Caco-2 (cell line): Measurements from ENCODE around the gene BCL3. TPM values are rescaled to one million over a fixed set of nuclear protein-coding genes. Genes with fewer than 3 reads are reported as not detected.

Experiments used
- BruUV-seq: library from RNA; stranded (reverse); fragments of 400-500 nt; replicated peaks from 2 replicates; lab custom pipeline; 2021; lab: Mats Ljungman, UMichigan
- CTCF ChIA-PET: fragments of 300-600 bp; sonication (Branson Sonifier 250); formaldehyde crosslinking; loops from one replicate; lab custom pipeline; 2022; ENCODE audit warnings: antibody characterized with exemption; lab: Charles Lee
- POLR2A ChIA-PET: fragments of 300-600 bp; sonication (Branson Sonifier 250); formaldehyde crosslinking; loops from one replicate; lab custom pipeline; 2022; ENCODE audit warnings: antibody characterized with exemption; lab: Charles Lee
- DNase-seq, 2 experiments: peaks; one replicate each; pipeline versions ENCODE4 v3.0.0 to v3.0.0-alpha.2; 2020 to 2022
- H3K27me3 ChIP-seq: replicated peaks from 2 replicates; pipeline ENCODE4 v1.6.0; 2011; ENCODE audit warnings: low read length; ENCODE audit not compliant: control insufficient read depth, insufficient read depth
- H3K36me3 ChIP-seq: 2 replicates; pipeline ENCODE4 v1.5.1; 2011; ENCODE audit warnings: low read length; ENCODE audit not compliant: control insufficient read depth, insufficient read depth
- H3K4me1 ChIP-seq: fragments of 250-450 bp; sonication (Bioruptor Pico); 2 replicates; pipeline ENCODE4 v1.5.1; 2020; ENCODE audit warnings: mild to moderate bottlenecking
- H3K4me3 ChIP-seq: 2 replicates; pipeline ENCODE4 v1.5.1; 2011; ENCODE audit warnings: low read depth, mild to moderate bottlenecking, control low read depth, low read length
- H3K9me3 ChIP-seq: fragments of 250-450 bp; sonication (Bioruptor Pico); 2 replicates; pipeline ENCODE4 v1.5.1; 2020; ENCODE audit warnings: mild to moderate bottlenecking, moderate library complexity
- H3K27ac Mint-ChIP-seq: one replicate; pipeline ENCODE4 v1.8.0; 2022; ENCODE audit warnings: mixed read lengths; ENCODE audit not compliant: unreplicated experiment
- H3K27me3 Mint-ChIP-seq: one replicate; pipeline ENCODE4 v1.8.0; 2022; ENCODE audit warnings: mixed read lengths; ENCODE audit not compliant: insufficient read depth, unreplicated experiment
- H3K36me3 Mint-ChIP-seq: one replicate; pipeline ENCODE4 v1.8.0; 2022; ENCODE audit warnings: mild to moderate bottlenecking, mixed read lengths; ENCODE audit not compliant: insufficient read depth, unreplicated experiment
- H3K4me1 Mint-ChIP-seq: one replicate; pipeline ENCODE4 v1.8.0; 2022; ENCODE audit warnings: low read depth, mixed read lengths; ENCODE audit not compliant: unreplicated experiment
- H3K4me3 Mint-ChIP-seq: one replicate; pipeline ENCODE4 v1.8.0; 2022; ENCODE audit warnings: mild to moderate bottlenecking, moderate library complexity, mixed read lengths; ENCODE audit not compliant: unreplicated experiment
- H3K9me3 Mint-ChIP-seq: one replicate; pipeline ENCODE4 v1.8.0; 2022; ENCODE audit warnings: mixed read lengths; ENCODE audit not compliant: unreplicated experiment
- intact Hi-C: fragments of 100-400 bp; cut with micrococcal nuclease; formaldehyde crosslinking; loops from one replicate; pipeline ENCODE4 v1.10.0; 2022; ENCODE audit not compliant: unreplicated experiment
- total RNA-seq: library from RNA; stranded (reverse); gene quantifications from 2 replicates; pipeline ENCODE4 v1.2.3, GENCODE V29; 2022
- TF ChIP-seq, protein P1 (sequence below), 2 experiments: fragments of 200-600 bp in 1 of 2; IDR thresholded peaks; 1 replicate in 1 of 2; 2 replicates in 1 of 2; pipeline versions ENCODE4 v1.5.1 to v1.8.0; 2011 to 2022; ENCODE audit warnings: antibody characterized with exemption in 1 of 2, control low read depth in 1 of 2, inconsistent platforms in 1 of 2, low read depth in 1 of 2, low read length in 1 of 2, mild to moderate bottlenecking in 1 of 2, moderate library complexity in 1 of 2; ENCODE audit not compliant: insufficient read depth in 1 of 2, severe bottlenecking in 1 of 2, unreplicated experiment in 1 of 2

BCL3 gene
- total RNA-seq, 1 experiment from 2014 or later, result 15.5 TPM

DNA sequence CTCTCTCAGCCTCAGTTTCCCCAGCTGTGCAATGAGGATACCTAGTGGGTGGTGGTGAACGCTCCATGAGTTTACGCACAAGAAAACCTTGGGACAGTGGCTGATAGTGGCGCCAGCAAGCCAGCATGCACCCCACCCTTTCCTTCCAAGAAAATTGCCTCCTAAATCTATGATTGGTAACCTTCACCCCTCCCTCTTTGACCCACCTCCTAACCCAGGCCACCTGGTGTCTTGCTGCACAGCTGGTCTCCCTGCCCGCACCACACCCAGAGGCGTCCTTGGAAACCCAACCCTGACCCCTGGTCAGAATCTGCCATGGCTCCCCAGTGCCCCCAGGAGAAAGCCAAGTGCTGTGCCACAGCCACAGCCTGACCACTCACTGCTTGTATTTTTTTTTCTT lies 22.8 kb upstream of the BCL3 start:
- POLR2A ChIA-PET, result interaction anchor here (0.6 to 1.5 kb wide), 4 partner anchors 15 to 499 kb away, joined by 4 to 10 read pairs (median 8); no protein-coding TSS in a partner anchor
- BruUV-seq, result TSS peak; percentile 52
- CTCF ChIA-PET, result interaction anchor here (0.6 to 5.5 kb wide), 10 partner anchors 10 to 154 kb away, joined by 3 to 206 read pairs (median 6); partner anchors contain the start of gene NECTIN2
- no peaks in the 10 kb centered on the region; the same call in 1 of the 2 replicates for H3K36me3 ChIP-seq
- peaks cover 45% of the 10 kb centered on the region for H3K4me1 ChIP-seq
- H3K4me1 Mint-ChIP-seq, result peaks cover 40% of the 10 kb centered on the region
- peak overlapping the region; percentile 43 for H3K27ac Mint-ChIP-seq
- peak overlapping the region; percentile 62 for H3K4me3 Mint-ChIP-seq
- no peak overlapping the region for H3K4me3 ChIP-seq
- TF ChIP-seq, protein P1, sequence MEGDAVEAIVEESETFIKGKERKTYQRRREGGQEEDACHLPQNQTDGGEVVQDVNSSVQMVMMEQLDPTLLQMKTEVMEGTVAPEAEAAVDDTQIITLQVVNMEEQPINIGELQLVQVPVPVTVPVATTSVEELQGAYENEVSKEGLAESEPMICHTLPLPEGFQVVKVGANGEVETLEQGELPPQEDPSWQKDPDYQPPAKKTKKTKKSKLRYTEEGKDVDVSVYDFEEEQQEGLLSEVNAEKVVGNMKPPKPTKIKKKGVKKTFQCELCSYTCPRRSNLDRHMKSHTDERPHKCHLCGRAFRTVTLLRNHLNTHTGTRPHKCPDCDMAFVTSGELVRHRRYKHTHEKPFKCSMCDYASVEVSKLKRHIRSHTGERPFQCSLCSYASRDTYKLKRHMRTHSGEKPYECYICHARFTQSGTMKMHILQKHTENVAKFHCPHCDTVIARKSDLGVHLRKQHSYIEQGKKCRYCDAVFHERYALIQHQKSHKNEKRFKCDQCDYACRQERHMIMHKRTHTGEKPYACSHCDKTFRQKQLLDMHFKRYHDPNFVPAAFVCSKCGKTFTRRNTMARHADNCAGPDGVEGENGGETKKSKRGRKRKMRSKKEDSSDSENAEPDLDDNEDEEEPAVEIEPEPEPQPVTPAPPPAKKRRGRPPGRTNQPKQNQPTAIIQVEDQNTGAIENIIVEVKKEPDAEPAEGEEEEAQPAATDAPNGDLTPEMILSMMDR (IDR thresholded peaks at IDR 0.05; ENCODE audit: insufficient read depth in 1 of 2, low read depth in 1 of 2, low read length in 1 of 2, severe bottlenecking in 1 of 2, unreplicated experiment in 1 of 2), result no peak
- no peaks in the 10 kb centered on the region for H3K27me3 Mint-ChIP-seq
- H3K27me3 ChIP-seq, result no peaks in the 10 kb centered on the region
- H3K36me3 Mint-ChIP-seq, result peaks cover 5% of the 10 kb centered on the region
- intact Hi-C loops, result no loop called here
- no peaks in the 10 kb centered on the region for H3K9me3 ChIP-seq
- no peak for DNase-seq
- H3K9me3 Mint-ChIP-seq, result no peaks in the 10 kb centered on the region

DNA sequence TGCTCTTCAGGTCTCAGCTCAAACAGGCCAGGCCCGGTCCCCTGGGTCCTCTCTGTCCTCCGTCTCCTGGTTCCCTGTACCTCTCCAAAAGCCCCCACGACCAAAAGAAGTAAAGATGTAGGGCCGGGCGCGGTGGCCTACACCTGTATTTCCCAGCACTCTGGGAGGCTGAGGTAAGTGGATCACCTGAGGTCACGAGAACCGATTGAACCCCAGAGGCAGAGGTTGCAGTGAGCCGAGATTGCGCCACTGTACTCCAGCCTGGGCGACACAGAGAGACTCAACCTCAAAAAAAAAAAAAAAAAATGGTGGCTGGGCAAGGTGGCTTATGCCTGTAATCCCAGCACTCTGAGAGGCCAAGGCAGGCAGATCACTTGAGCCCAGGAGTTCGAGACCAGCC lies 22.0 kb upstream of the BCL3 start:
- Histone ChIP-seq H3K36me3 (no peaks in the 10 kb centered on the region; the same call in 1 of the 2 replicates), H3K27me3 (no peaks in the 10 kb centered on the region), H3K4me1 (peaks cover 42% of the 10 kb centered on the region), H3K9me3 (no peaks in the 10 kb centered on the region), H3K4me3 (no peak overlapping the region)
- Mint-ChIP-seq H3K27me3 (no peaks in the 10 kb centered on the region), H3K36me3 (peaks cover 5% of the 10 kb centered on the region), H3K9me3 (no peaks in the 10 kb centered on the region), H3K4me3 (peak overlapping the region; percentile 4), H3K27ac (peak overlapping the region; percentile 43), H3K4me1 (peaks cover 40% of the 10 kb centered on the region)
- POLR2A ChIA-PET, result interaction anchor here (0.6 kb wide), 1 partner anchor 47 kb away, joined by 3 read pairs; no protein-coding TSS in a partner anchor
- TF ChIP-seq, protein P1 (IDR thresholded peaks at IDR 0.05; ENCODE audit: insufficient read depth in 1 of 2, low read depth in 1 of 2, low read length in 1 of 2, severe bottlenecking in 1 of 2, unreplicated experiment in 1 of 2), result no peak
- BruUV-seq, result no TSS peak
- CTCF ChIA-PET, result interaction anchor here (0.7 to 1.4 kb wide), 3 partner anchors 12 to 49 kb away, joined by 3 to 7 read pairs (median 4); no protein-coding TSS in a partner anchor
- DNase-seq, result no peak
- intact Hi-C loops, result no loop called here

DNA sequence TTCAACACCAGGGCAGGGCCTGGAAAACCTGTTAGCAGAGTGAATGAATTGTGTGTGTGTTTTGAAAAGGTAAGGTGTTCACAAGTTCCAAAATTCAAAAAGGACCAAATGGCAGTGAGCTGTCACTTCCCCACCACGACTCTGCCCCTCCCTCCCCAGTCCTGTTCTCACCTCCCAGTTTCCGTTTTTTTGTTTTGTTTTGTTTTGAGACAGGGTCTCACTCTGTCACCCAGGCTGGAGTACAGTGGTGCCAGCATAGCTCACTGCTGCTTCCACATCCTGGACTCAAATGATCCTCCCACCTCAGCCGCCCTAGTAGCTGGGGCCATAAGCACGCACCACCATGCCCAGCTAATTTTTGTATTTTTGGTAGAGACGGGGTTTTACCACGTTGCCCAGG lies 20.3 kb upstream of the BCL3 start:
- Histone ChIP-seq H3K9me3 (no peaks in the 10 kb centered on the region), H3K4me1 (peaks cover 28% of the 10 kb centered on the region), H3K36me3 (no peaks in the 10 kb centered on the region), H3K27me3 (no peaks in the 10 kb centered on the region), H3K4me3 (no peak overlapping the region)
- no peaks in the 10 kb centered on the region for H3K27me3 Mint-ChIP-seq
- ChIA-PET CTCF (interaction anchor here (0.8 to 1.9 kb wide), 2 partner anchors 42 to 93 kb away, joined by 3 to 8 read pairs; no protein-coding TSS in a partner anchor), POLR2A (interaction anchor here (0.8 kb wide), 1 partner anchor 13 kb away, joined by 3 read pairs; no protein-coding TSS in a partner anchor)
- no peaks in the 10 kb centered on the region for H3K36me3 Mint-ChIP-seq
- no TSS peak for BruUV-seq
- no peak overlapping the region for H3K4me3 Mint-ChIP-seq
- TF ChIP-seq, protein P1 (IDR thresholded peaks at IDR 0.05; ENCODE audit: insufficient read depth in 1 of 2, low read depth in 1 of 2, low read length in 1 of 2, severe bottlenecking in 1 of 2, unreplicated experiment in 1 of 2), result no peak
- intact Hi-C loops, result no loop called here
- no peak for DNase-seq
- H3K9me3 Mint-ChIP-seq, result no peaks in the 10 kb centered on the region
- peaks cover 32% of the 10 kb centered on the region for H3K4me1 Mint-ChIP-seq
- H3K27ac Mint-ChIP-seq, result no peak overlapping the region
